Ishikawa (cell line): ENCODE data around the gene ITGA11.

Source experiments
- CEBPB ChIP-seq: IDR thresholded peaks from 2 replicates; pipeline ENCODE4 v1.6.1; 2012
- CREB1 ChIP-seq: IDR thresholded peaks from 2 replicates; pipeline ENCODE4 v1.6.1; 2012; ENCODE audit warnings: low read depth
- EP300 ChIP-seq: IDR thresholded peaks from 2 replicates; pipeline ENCODE4 v1.6.1; 2012; ENCODE audit warnings: borderline replicate concordance
- MAX ChIP-seq: IDR thresholded peaks from 2 replicates; pipeline ENCODE4 v1.6.1; 2012
- NFIC ChIP-seq: IDR thresholded peaks from 2 replicates; pipeline ENCODE4 v1.6.1; 2012
- RAD21 ChIP-seq: IDR thresholded peaks from 2 replicates; pipeline ENCODE4 v1.6.1; 2012; ENCODE audit warnings: low read depth
- REST ChIP-seq: IDR thresholded peaks from 2 replicates; pipeline ENCODE4 v1.6.1; 2012; ENCODE audit warnings: low read depth, mild to moderate bottlenecking
- YY1 ChIP-seq: IDR thresholded peaks from 2 replicates; pipeline ENCODE4 v1.6.1; 2012; ENCODE audit warnings: low read depth
- ZBTB7A ChIP-seq: IDR thresholded peaks from 2 replicates; pipeline ENCODE4 v1.6.1; 2012; ENCODE audit warnings: low read depth

Gene ITGA11

GRCh38 chr15:68256675-68257450, 175.1 kb downstream of the ITGA11 start:
- TF ChIP-seq CEBPB: peak; percentile 38; the same call in 1 of the 2 replicates
- peak; percentile 47 for TF ChIP-seq MAX
- no peak for TF ChIP-seq NFIC

GRCh38 chr15:68252925-68253534, 178.9 kb downstream of the ITGA11 start:
- TF ChIP-seq REST: no peak
- peak; percentile 84 for TF ChIP-seq RAD21

GRCh38 chr15:68249058-68249713, 182.8 kb downstream of the ITGA11 start:
- TF ChIP-seq YY1: no peak
- TF ChIP-seq EP300: no peak
- no peak for TF ChIP-seq ZBTB7A
- no peak for TF ChIP-seq MAX
- TF ChIP-seq REST: no peak
- TF ChIP-seq CREB1: no peak
